Muscle layer of colon (tissue), 2 donors: ENCODE data around the gene RRM2.

ENCODE experiments used
- H3K27ac ChIP-seq: one replicate; pipeline ENCODE4 v1.7.0; 2013; ENCODE audit warnings: low read depth, mild to moderate bottlenecking, low read length, moderate library complexity
- H3K27me3 ChIP-seq, 2 donors: one replicate each; pipeline ENCODE4 v1.7.0; 2013; ENCODE audit warnings: low read length in 2 of 2, mild to moderate bottlenecking in 2 of 2; ENCODE audit not compliant: insufficient read depth in 2 of 2, control insufficient read depth in 1 of 2
- H3K36me3 ChIP-seq: one replicate; pipeline ENCODE4 v1.7.0; 2013; ENCODE audit warnings: mild to moderate bottlenecking, low read length; ENCODE audit not compliant: insufficient read depth
- H3K4me1 ChIP-seq: one replicate; pipeline ENCODE4 v1.7.0; 2013; ENCODE audit warnings: mild to moderate bottlenecking, low read length; ENCODE audit not compliant: insufficient read depth
- H3K4me3 ChIP-seq, 2 donors: one replicate each; pipeline ENCODE4 v1.7.0; 2013; ENCODE audit warnings: low read length in 2 of 2, low read depth in 1 of 2, mild to moderate bottlenecking in 1 of 2, moderate library complexity in 1 of 2
- H3K9ac ChIP-seq: one replicate; pipeline ENCODE4 v1.7.0; 2013; ENCODE audit warnings: low read length
- H3K9me3 ChIP-seq: one replicate; pipeline ENCODE4 v1.7.0; 2013; ENCODE audit warnings: mild to moderate bottlenecking, low read length
- donor health status: abdominal sarcoma.
- donor health status: Adenocarcinoma of cecum.

Gene RRM2

GRCh38 chr2:10169053-10169578 lies 46.6 kb downstream of the RRM2 start:
- H3K4me1 ChIP-seq: no peaks in the 10 kb centered on the region
- no peaks in the 10 kb centered on the region for H3K9me3 ChIP-seq
- H3K9ac ChIP-seq: no peak overlapping the region
- no peak overlapping the region for H3K27ac ChIP-seq
- no peaks in the 10 kb centered on the region for H3K36me3 ChIP-seq
- H3K27me3 ChIP-seq: no peaks in the 10 kb centered on the region
- H3K4me3 ChIP-seq: no peak overlapping the region

GRCh38 chr2:10169581-10169980 lies 47.0 kb downstream of the RRM2 start:
- Histone ChIP-seq H3K27ac (no peak overlapping the region), H3K27me3 (no peaks in the 10 kb centered on the region), H3K36me3 (no peaks in the 10 kb centered on the region)

GRCh38 chr2:10170256-10170655 lies 47.7 kb downstream of the RRM2 start:
- Histone ChIP-seq H3K27ac (no peak overlapping the region), H3K9ac (no peak overlapping the region), H3K9me3 (no peaks in the 10 kb centered on the region), H3K4me1 (no peaks in the 10 kb centered on the region), H3K27me3 (no peaks in the 10 kb centered on the region), H3K36me3 (no peaks in the 10 kb centered on the region), H3K4me3 (no peak overlapping the region)

More at GRCh38 chr2:10169581-10169980, 47.0 kb downstream of the RRM2 start:
- Histone ChIP-seq H3K4me3 (no peak overlapping the region), H3K4me1 (no peaks in the 10 kb centered on the region), H3K9me3 (no peaks in the 10 kb centered on the region), H3K9ac (no peak overlapping the region)

- Histone ChIP-seq H3K27ac (no peak overlapping the region), H3K27me3 (no peaks in the 10 kb centered on the region), H3K9me3 (no peaks in the 10 kb centered on the region), H3K4me1 (no peaks in the 10 kb centered on the region), H3K9ac (no peak overlapping the region), H3K4me3 (no peak overlapping the region), H3K36me3 (no peaks in the 10 kb centered on the region)
Observed at GRCh38 chr2:10171006-10171800, 48.7 kb downstream of the RRM2 start.

DNA sequence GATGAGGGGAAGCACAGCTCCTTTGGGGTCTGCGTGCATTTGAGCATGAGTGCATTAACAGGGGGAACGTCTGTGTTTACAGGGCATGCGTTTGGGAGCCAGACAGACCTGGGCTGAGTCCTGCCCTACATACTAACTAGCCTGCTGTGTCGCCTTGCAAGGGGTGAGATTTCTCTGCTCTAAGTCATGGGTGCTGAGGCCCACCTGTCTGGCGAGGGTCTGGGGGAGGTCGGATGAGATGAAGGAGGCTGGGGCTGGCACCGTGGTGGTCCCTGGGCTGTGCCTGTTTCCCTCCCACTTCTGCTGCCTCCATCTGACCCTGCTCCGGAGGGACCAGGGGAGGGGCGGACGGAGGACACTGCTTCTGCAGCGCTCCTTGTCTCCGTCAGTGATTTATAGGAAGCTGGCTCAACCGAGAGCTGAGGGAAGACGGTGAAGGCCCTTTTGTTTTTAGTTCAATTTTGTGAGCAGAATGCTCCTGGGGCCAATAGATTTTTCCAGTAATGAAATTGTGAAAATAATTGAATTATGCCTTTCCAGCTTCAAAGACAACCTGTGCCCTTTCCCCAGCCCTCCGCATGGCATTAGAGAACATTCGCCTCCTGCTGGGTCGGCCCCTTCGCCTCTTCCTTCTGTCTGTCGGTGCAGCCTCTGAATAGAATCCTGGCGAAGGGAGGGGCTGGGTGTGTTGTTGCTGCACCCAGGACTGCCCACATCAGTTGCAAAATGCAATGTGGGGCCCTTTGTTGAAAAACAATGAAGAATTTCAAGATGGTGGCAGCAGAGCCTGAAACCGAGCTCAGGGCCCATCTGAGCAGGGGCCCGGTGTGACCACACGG lies 49.7 kb downstream of the RRM2 start:
- Histone ChIP-seq H3K36me3 (no peaks in the 10 kb centered on the region), H3K27ac (no peak overlapping the region), H3K4me1 (no peaks in the 10 kb centered on the region), H3K9me3 (no peaks in the 10 kb centered on the region), H3K9ac (no peak overlapping the region), H3K4me3 (no peak overlapping the region), H3K27me3 (no peaks in the 10 kb centered on the region)

GRCh38 chr2:10173258-10174005 lies 50.9 kb downstream of the RRM2 start:
- Histone ChIP-seq H3K9me3 (no peaks in the 10 kb centered on the region), H3K27me3 (no peaks in the 10 kb centered on the region), H3K27ac (no peak overlapping the region), H3K4me3 (no peak overlapping the region), H3K36me3 (no peaks in the 10 kb centered on the region), H3K9ac (no peak overlapping the region), H3K4me1 (no peaks in the 10 kb centered on the region)

- Histone ChIP-seq H3K36me3 (no peaks in the 10 kb centered on the region), H3K9ac (no peak overlapping the region), H3K4me3 (no peak overlapping the region), H3K9me3 (no peaks in the 10 kb centered on the region), H3K27ac (no peak overlapping the region), H3K27me3 (no peaks in the 10 kb centered on the region), H3K4me1 (no peaks in the 10 kb centered on the region)
Observed at GRCh38 chr2:10174173-10174572, 51.6 kb downstream of the RRM2 start.

DNA sequence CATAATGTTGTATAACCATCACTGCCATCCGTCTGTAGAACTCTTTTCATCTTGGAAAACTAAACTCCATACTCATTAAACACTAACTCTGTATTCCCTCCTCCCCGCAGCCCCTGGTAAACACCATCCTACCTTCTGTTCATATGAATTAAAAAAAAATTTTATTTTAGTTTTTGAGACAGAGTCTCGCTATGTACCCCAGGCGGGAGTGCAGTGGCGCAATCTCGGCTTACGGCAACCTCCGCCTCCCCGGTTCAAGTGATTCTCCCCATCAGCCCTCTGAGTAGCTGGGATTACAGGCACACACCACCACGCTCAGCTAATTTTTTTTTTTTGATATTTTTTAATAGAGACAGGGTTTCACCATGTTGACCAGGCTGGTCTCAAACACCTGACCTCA lies 52.9 kb downstream of the RRM2 start:
- H3K27ac ChIP-seq: no peak overlapping the region
- H3K9me3 ChIP-seq: no peaks in the 10 kb centered on the region
- no peak overlapping the region for H3K9ac ChIP-seq
- no peaks in the 10 kb centered on the region for H3K36me3 ChIP-seq
- H3K27me3 ChIP-seq: no peaks in the 10 kb centered on the region
- H3K4me1 ChIP-seq: no peaks in the 10 kb centered on the region
- no peak overlapping the region for H3K4me3 ChIP-seq

- Histone ChIP-seq H3K27ac (no peak overlapping the region), H3K9me3 (no peaks in the 10 kb centered on the region), H3K36me3 (no peaks in the 10 kb centered on the region), H3K4me3 (no peak overlapping the region), H3K4me1 (no peaks in the 10 kb centered on the region), H3K27me3 (no peaks in the 10 kb centered on the region), H3K9ac (no peak overlapping the region)
Observed at GRCh38 chr2:10178751-10179150, 56.2 kb downstream of the RRM2 start.

DNA sequence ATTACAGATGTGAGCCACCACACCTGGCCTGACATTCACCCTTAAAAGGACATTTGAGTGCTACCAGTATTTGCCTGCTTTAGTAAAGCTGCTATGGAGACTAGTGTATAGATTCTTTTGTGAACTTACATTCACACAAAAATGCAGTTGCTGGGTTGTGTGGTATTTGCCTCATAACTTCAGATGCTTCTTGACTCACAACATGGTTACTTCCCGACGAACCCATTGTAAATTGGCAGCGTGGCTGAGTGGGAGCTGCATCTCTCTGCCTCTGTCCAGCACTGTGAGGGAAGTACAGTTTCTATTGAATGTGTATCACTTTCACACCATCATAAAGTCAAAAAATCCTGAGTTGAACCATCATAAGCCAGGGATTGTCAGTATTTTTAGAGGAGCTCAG lies 56.9 kb downstream of the RRM2 start:
- Histone ChIP-seq H3K9ac (no peak overlapping the region), H3K36me3 (no peaks in the 10 kb centered on the region), H3K4me3 (no peak overlapping the region), H3K9me3 (no peaks in the 10 kb centered on the region), H3K4me1 (no peaks in the 10 kb centered on the region), H3K27ac (no peak overlapping the region), H3K27me3 (no peaks in the 10 kb centered on the region)

- Histone ChIP-seq H3K27me3 (no peaks in the 10 kb centered on the region), H3K27ac (no peak overlapping the region), H3K4me1 (no peaks in the 10 kb centered on the region), H3K4me3 (no peak overlapping the region), H3K36me3 (no peaks in the 10 kb centered on the region), H3K9me3 (no peaks in the 10 kb centered on the region), H3K9ac (no peak overlapping the region)
Observed at GRCh38 chr2:10180229-10180628, 57.7 kb downstream of the RRM2 start.
